DMS114 treated with DMSO at 0.1 percent for 48 hours (cell line): ENCODE measurements around the gene BRINP3.

Experiments used
- DNase-seq: peaks from one replicate; lab custom pipeline; 2025; ENCODE audit not compliant: unreplicated experiment; lab: John Stamatoyannopoulos, UW

The BRINP3 gene

DNA sequence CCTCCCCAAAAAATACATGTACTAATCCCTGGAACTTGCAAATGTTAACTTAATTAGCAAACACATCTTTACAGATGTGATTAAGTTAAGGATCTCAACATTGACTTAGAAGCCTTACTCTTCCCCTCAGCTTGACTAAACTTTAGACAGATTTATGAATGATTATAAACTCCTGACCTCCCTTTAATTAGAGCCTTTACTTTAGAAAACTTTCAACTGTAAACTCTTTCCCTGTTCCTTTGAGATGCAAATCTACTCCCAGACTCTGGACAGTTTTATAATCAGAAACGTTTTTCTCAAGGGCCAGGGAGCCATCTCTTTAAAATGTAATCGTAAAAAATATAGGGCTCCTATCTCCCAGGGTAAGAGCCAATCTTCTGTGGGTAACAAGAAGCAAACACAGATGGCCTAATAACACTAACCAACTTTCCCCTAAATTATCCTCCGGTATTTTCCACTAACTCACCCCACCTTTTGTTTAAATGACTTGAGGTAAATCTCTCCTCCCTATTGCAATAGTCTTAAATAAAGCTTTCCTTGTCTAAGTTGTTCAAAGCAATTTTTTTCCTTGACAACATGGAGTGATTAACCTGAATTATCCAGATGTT is 284.1 kb downstream of the BRINP3 start:
- DNase-seq = no peak

GRCh38 chr1:190192627-190193026 is 285.0 kb downstream of the BRINP3 start:
- DNase-seq = no peak

- no peak for DNase-seq
These were observed 294.1 kb downstream of the BRINP3 start for GRCh38 chr1:190183588-190183987.

GRCh38 chr1:190179817-190180216 is 297.8 kb downstream of the BRINP3 start:
- DNase-seq = no peak

- DNase-seq = no peak
These were observed 298.8 kb downstream of the BRINP3 start for GRCh38 chr1:190178827-190179226.

DNA sequence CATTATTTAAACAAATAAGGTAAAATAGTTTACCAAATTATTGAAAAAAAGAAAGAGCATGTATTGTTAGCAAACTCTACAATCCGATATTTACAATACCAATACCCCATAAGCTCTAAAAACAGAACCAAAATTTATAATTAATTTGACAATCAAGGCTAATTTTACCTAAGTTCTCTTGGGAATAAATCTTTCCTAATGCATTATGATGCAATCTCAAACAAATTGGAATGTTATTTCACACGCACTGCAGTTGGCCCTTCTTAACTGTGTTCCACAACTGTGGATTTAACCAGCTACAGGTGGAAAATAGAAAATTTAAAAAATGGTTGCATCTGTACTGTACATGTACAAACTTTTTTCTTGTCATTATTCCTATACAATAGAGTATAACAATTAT is 300.1 kb downstream of the BRINP3 start:
- no peak for DNase-seq

DNA sequence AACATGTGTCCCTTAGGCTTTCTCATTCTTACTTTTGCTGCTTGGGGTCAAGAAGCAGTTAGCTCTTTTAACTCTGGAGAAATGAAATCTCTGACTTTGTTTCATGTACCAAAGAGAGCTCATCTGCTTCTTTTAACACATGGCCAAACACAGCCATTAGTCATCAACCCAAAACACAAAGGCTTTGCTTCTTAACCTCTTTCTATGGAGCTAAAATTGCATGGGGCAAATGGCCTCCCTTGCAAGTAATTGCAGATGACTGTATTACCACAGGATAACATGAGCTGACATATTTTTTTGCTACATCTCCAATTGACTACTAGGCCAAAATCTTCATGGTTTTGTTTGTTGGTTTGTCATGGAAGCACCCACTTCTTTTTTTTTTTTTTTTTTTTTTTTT is 300.9 kb downstream of the BRINP3 start:
- DNase-seq = no peak

GRCh38 chr1:190175320-190175719 is 302.3 kb downstream of the BRINP3 start:
- DNase-seq = no peak

GRCh38 chr1:190172651-190173430 is 304.8 kb downstream of the BRINP3 start:
- no peak for DNase-seq

GRCh38 chr1:190170321-190170720 is 307.3 kb downstream of the BRINP3 start:
- DNase-seq = no peak

DNA sequence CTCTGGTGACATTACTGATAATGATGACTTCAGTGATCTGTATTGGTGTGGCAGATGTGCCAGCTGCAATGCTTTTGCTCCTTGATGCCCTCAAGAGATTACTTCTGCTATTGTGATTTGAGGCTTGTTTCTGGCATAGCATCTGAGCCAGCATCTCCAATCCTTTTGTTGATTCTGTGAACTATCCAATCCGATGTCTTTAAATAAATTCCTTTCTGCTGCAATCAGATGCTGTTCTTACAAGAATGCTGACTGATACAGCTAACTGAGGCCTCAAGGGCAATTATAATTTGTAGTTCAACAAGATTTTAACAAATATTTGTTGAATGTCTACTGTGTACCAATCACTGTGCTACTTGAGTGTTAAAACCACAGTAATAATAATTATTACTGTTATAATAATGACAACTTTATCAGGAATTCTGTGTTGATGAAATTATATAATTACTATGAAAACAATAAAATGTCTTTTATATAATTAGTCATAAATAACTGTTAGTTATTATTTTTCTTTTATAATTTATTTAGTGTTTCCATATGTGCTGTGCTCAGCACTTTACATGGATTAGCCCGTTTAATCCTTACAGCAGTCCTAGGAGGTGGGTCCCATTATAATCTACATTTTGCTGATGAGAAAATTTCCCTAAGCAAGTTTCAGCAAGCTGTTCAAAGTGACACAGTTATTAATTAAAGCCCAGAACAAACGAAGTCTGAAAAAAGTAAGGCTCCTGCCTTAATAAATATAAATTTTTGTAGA is 308.2 kb downstream of the BRINP3 start:
- no peak for DNase-seq

- no peak for DNase-seq
These were observed 308.8 kb downstream of the BRINP3 start for GRCh38 chr1:190168893-190169280.

- no peak for DNase-seq
These were observed 309.4 kb downstream of the BRINP3 start for GRCh38 chr1:190168116-190168892.

DNA sequence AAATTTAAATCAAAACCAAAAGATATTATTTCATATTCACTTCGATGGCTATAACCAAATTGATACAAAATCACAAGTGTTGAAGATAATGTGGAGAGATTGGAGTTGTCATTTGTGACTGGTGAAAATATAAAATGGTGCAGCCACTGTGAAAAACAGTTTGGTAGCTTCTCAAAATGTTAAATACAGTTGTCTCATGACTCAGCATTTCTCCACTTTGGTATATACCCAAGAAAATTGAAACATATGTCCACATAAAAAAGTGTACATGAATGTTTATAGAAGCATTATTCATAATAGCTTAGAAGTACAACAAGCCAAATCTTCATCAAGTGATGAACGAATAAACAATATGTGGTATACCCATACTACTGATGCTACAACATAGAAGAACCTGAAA is 318.5 kb downstream of the BRINP3 start:
- DNase-seq = no peak

- no peak for DNase-seq
These were observed 322.9 kb downstream of the BRINP3 start for GRCh38 chr1:190154744-190155143.

GRCh38 chr1:190147616-190148015 is 330.0 kb downstream of the BRINP3 start:
- no peak for DNase-seq

- no peak for DNase-seq
These were observed 333.0 kb downstream of the BRINP3 start for GRCh38 chr1:190144650-190145049.

- no peak for DNase-seq
These were observed 337.0 kb downstream of the BRINP3 start for GRCh38 chr1:190140644-190141043.

DNA sequence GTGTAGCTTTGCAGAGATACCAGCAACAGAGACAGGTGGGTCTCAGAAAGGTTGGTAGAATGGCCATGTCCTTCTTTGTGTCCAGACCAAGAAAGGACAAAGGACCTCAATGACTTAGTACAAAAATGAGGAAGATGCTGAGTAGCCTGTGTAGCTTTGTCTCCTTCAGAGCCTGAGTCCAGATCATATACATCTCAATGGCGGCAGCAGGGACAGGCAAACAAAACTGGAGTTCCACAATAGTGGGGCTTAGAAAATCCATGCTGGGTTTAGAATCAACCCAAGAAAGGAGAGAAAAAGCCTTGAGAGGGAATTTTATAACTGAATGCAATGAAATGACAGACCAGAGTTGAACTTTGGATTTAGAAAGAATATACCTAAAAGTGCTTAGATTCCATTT is 339.0 kb downstream of the BRINP3 start:
- no peak for DNase-seq

DNA sequence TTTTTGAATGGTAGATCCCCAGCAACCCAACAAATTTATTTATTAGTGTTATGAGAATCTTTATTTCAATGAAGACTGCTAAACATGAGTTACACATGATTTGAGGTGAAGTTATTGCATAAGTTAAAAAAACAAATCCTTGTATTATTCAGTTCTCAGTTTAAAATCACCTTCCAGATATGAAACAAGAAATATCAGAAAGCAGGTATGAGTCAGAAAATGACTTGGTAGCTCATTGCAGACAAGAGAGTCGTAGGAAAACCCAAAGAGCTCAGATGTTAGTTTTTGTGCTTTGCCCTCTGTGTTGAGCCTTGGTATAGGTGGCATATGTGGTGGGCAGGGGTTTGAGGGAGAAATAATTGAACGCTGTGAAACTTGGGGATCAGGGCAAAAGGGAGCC is 339.4 kb downstream of the BRINP3 start:
- DNase-seq = no peak

- DNase-seq = no peak
These were observed 348.3 kb downstream of the BRINP3 start for GRCh38 chr1:190129366-190129765.
